ENCODE results near the gene PDE1C.

Gene PDE1C

GRCh38 chr7:31890198-31890597 is 180.0 kb downstream of the PDE1C start:
- Histone ChIP-seq H3K36me3 (replicated peaks; ENCODE audit: low read depth, low read length) (no peaks in the 10 kb centered on the region), H4K20me1 (ENCODE audit: insufficient read depth, low read length) (no peaks in the 10 kb centered on the region), H3K9me3 (ENCODE audit: insufficient read depth, low read length) (no peaks in the 10 kb centered on the region), H3K4me1 (ENCODE audit: low read length) (no peaks in the 10 kb centered on the region), H3K9ac (ENCODE audit: low read length) (no peak overlapping the region), H3K27me3 (ENCODE audit: low read depth, low read length) (no peaks in the 10 kb centered on the region), H3K4me2 (ENCODE audit: low read length) (no peak overlapping the region), H3K27ac (ENCODE audit: low read length) (no peak overlapping the region), H3K79me2 (ENCODE audit: low read length) (no peaks in the 10 kb centered on the region), H3K4me3 (ENCODE audit: low read length) (no peak overlapping the region), H2AFZ (ENCODE audit: low read depth, low read length) (no peak overlapping the region)
- TF ChIP-seq EZH2phosphoT487 (IDR thresholded peaks at IDR 0.05; ENCODE audit: low read depth) (no peak), CTCF (IDR thresholded peaks at IDR 0.05; ENCODE audit: low read depth, low read length) (no peak)

- H2AFZ ChIP-seq (ENCODE audit: low read depth, low read length), result no peak overlapping the region
- no peak overlapping the region for H3K4me2 ChIP-seq (ENCODE audit: low read length)
- H3K36me3 ChIP-seq (replicated peaks; ENCODE audit: low read depth, low read length), result no peaks in the 10 kb centered on the region
- H3K27me3 ChIP-seq (ENCODE audit: low read depth, low read length), result no peaks in the 10 kb centered on the region
- H3K9me3 ChIP-seq (ENCODE audit: insufficient read depth, low read length), result no peaks in the 10 kb centered on the region
- no peak overlapping the region for H3K9ac ChIP-seq (ENCODE audit: low read length)
- H4K20me1 ChIP-seq (ENCODE audit: insufficient read depth, low read length), result no peaks in the 10 kb centered on the region
- TF ChIP-seq EZH2phosphoT487 (IDR thresholded peaks at IDR 0.05; ENCODE audit: low read depth) (no peak), CTCF (IDR thresholded peaks at IDR 0.05; ENCODE audit: low read depth, low read length) (no peak)
- no peaks in the 10 kb centered on the region for H3K79me2 ChIP-seq (ENCODE audit: low read length)
- no peaks in the 10 kb centered on the region for H3K4me1 ChIP-seq (ENCODE audit: low read length)
- no peak overlapping the region for H3K4me3 ChIP-seq (ENCODE audit: low read length)
- H3K27ac ChIP-seq (ENCODE audit: low read length), result no peak overlapping the region
Measured at GRCh38 chr7:31887006-31887405, 183.2 kb downstream of the PDE1C start.

- Histone ChIP-seq H3K27me3 (ENCODE audit: low read depth, low read length) (no peaks in the 10 kb centered on the region), H3K9ac (ENCODE audit: low read length) (no peak overlapping the region), H3K4me1 (ENCODE audit: low read length) (no peaks in the 10 kb centered on the region), H3K9me3 (ENCODE audit: insufficient read depth, low read length) (no peaks in the 10 kb centered on the region), H3K4me2 (ENCODE audit: low read length) (no peak overlapping the region), H2AFZ (ENCODE audit: low read depth, low read length) (no peak overlapping the region), H3K79me2 (ENCODE audit: low read length) (no peaks in the 10 kb centered on the region), H3K4me3 (ENCODE audit: low read length) (no peak overlapping the region), H3K27ac (ENCODE audit: low read length) (no peak overlapping the region), H4K20me1 (ENCODE audit: insufficient read depth, low read length) (no peaks in the 10 kb centered on the region), H3K36me3 (replicated peaks; ENCODE audit: low read depth, low read length) (no peaks in the 10 kb centered on the region)
- TF ChIP-seq EZH2phosphoT487 (IDR thresholded peaks at IDR 0.05; ENCODE audit: low read depth), result no peak
- TF ChIP-seq CTCF (IDR thresholded peaks at IDR 0.05; ENCODE audit: low read depth, low read length), result no peak
Measured at GRCh38 chr7:31885171-31885570, 185.0 kb downstream of the PDE1C start.

- Histone ChIP-seq H3K4me3 (ENCODE audit: low read length) (no peak overlapping the region), H2AFZ (ENCODE audit: low read depth, low read length) (no peak overlapping the region)
Measured at GRCh38 chr7:31883761-31884164, 186.4 kb downstream of the PDE1C start.

More at GRCh38 chr7:31883761-31884164, 186.4 kb downstream of the PDE1C start:
- Histone ChIP-seq H3K9me3 (ENCODE audit: insufficient read depth, low read length) (no peaks in the 10 kb centered on the region), H3K4me1 (ENCODE audit: low read length) (no peaks in the 10 kb centered on the region), H3K27ac (ENCODE audit: low read length) (no peak overlapping the region), H3K27me3 (ENCODE audit: low read depth, low read length) (no peaks in the 10 kb centered on the region), H3K9ac (ENCODE audit: low read length) (no peak overlapping the region), H3K36me3 (replicated peaks; ENCODE audit: low read depth, low read length) (no peaks in the 10 kb centered on the region), H3K4me2 (ENCODE audit: low read length) (no peak overlapping the region), H3K79me2 (ENCODE audit: low read length) (no peaks in the 10 kb centered on the region), H4K20me1 (ENCODE audit: insufficient read depth, low read length) (no peaks in the 10 kb centered on the region)
- TF ChIP-seq CTCF (IDR thresholded peaks at IDR 0.05; ENCODE audit: low read depth, low read length) (no peak), EZH2phosphoT487 (IDR thresholded peaks at IDR 0.05; ENCODE audit: low read depth) (no peak)

Data from OCI-LY3 (cell line).